HG03103 (cell line): Measurements from ENCODE around the gene TRIP10.

Experiments
- ATAC-seq: cut with Tn5 transposase; IDR thresholded peaks from one replicate; pipeline ENCODE4 v1.9.1; 2021; ENCODE audit warnings: low read depth; ENCODE audit not compliant: unreplicated experiment

The TRIP10 gene

DNA sequence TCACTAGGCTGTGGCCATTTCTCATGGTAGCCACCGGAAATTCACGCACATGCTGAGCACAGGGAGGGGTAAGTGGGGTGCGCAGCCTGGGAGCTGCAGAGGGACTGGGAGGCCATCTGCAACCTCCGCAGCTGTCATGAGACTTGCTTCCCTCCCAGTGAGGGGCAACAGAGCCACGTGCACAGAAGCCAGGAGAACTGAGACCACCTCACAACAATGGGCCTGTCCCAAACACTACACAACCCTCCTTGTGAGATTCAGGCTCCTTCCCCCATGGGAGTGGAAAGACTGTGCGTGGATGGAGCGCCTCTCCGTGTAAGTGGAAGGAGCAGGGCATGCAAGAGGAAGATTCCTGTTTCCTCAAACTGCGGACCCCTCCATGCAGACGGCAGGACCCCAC, 27.9 kb upstream of the TRIP10 start:
- no peak for ATAC-seq

DNA sequence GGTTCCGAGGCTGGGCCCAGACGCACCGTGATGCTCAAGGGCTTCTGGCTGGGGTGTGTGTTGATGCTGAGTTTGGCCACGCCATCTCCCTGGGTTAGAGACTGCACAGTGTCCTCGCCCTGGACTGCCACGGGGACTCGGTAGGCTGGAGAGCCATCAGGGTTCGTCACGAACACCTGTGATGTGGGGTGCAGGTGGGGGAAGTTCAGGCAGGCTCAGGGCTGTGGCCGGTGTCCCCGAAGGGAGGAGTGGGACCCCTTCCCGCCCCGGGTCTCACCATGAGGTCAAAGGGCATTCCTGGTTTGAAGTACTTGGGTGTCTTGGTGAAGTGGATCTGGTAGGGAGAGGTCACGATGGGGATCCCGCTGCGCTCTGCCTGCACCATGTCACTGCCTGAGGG, 27.2 kb upstream of the TRIP10 start:
- no peak for ATAC-seq

DNA sequence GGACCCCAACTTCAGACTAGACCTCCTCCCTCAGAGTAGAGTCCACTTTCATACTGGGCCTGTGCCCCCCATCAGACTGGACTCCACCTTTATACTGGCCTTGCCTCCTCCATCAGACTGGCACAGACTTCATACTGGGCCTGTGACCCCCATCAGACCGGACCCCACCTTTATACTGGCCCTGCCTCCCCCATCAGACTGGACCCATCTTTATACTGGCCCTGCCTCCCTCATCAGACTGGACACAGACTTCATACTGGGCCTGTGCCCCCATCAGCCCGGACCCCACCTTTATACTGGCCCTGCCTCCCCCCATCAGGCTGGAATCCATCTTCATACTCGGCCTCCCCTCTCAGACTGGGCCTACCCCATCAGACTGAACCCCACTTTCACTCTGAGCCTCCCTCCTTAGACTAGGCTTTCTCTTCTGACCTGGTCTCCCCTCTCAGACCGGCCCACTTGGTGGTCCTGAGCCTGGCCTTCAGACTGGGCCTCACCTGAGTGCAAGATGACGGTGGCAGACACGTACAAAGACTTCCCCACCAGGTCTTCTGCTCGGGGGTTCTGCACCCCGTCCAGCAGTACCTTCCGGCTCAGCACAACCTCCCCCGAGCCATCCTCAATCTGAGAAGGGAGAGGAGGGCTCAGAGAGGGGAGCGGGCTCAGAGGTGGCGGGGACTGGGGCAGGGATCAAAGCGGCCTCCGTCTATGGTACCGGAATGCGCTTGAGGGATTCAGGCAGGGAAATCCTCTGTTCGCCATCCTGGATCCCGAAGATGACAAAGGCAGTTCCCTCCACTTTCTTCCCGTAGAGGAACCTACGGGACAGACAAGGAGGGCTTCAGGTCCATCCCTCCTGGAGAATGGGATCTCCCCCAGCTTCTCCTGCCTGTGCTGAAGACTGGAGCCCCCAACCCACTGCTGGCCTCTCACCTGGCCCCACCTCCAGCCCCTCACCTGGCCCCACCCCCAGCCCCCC, 26.5 kb upstream of the TRIP10 start:
- ATAC-seq = no peak

DNA sequence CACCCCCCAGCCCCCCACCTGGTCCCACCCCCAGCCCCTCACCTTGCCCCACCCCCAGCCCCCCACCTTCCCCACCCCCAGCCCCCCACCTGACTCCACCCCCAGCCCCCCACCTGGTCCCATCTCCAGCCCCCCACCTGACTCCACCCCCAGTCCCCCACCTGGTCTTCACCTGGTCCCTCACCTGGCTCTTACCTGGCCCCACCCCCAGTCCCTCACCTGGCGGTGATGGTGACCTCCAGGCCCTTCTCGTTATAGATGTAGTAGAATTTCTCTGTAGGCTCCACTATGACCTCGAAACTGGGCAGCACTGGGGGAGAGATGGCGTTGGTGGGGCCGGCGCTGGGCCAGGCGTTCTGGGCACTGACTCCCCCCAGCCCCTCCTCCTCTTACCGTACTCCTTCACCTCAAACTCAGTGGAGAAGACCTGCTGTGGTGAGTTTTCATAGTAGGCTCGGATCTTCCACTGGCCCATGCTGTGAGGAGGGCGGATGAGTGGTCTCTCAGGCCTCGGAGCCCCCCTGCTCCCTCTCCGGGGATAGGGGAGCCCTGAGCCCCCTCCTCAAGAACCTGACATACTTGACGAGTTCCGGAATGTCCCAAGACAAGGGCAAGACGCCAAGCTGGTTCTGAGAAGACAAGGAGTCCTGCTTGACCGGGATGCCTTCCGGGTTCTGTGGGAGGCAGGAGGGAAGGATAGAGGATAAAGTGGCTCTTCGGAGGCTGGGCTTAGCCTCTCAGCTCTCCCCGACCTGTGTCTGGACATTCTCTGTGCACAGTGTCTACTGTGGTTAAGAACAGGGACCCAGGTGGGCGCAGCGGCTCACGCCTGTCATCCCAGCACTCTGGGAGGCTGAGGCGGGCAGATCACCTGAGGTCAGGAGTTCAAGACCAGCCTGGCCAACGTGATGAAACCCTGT, 25.4 kb upstream of the TRIP10 start:
- ATAC-seq = no peak

DNA sequence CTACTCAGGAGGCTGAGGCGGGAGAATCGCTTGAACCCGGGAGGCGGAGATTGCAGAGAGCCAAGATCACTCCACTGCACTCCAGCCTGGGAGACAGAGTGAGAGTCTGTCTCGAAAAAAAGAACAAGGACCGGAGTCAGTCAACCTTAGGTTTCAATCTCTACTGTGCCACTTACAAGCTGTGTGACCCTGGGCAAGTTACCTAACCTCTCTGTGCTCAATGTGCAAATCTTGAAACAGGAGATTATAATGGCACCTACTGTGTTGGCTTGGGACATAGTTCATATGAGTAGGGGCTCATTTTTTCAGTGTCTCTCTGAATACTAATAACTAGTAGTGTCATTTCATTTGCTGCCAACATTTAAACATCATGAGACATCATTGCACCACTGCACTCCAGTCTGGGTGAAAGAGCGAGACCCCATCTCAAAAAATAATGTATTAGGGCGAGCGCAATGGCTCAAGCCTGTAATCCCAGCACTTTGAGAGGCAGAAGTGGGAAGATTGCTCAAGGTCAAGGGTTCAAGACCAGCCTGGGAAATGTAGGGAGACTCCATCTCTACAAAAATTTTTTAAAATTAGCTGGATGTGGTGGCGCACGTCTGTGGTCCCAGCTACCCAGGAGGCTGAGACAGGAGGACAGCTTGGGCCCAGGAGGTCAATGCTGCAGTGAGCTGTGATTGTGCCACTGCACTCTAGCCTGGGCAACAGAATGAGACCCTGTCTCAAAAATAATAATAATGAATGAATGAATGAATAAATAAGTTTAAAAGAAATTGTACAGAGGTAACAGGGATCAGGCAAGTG, 24.5 kb upstream of the TRIP10 start:
- ATAC-seq = no peak

DNA sequence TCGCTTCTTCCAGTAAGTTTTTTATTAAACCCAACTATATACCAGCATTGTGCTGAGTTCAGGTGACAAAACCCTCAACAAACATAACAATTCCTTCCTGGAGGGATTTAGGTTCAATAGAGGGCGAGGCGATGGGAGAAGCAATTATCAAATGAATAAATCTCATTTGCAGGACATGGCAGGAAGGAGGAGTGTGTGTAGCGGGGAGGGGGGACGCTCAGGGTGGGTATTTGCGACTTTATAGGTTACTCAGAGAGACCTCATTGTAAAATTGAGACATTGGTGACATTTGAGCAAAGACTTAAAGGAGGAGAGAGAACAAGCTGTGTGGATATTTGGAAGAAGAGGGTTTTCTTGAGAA, 22.9 kb upstream of the TRIP10 start:
- no peak for ATAC-seq

DNA sequence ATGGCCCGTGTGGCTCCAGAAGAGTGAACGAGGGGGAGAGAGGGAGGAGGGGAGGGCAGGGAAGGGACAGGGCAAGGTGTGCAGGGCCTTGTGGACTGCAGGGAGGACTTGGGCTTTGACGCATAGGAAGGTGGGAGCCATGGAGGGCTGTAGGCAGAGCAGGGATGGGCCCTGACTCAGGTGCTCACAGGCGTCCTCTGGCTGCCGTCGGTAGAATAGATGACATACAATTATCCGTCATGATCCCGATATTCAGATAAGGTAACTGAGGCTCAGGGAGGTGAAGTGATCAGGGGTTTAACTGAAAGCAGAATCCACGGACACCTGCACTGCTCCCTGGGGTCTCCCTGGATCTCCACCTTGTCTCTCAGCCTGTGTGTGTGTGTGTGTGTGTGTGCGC, 22.4 kb upstream of the TRIP10 start:
- ATAC-seq = no peak

DNA sequence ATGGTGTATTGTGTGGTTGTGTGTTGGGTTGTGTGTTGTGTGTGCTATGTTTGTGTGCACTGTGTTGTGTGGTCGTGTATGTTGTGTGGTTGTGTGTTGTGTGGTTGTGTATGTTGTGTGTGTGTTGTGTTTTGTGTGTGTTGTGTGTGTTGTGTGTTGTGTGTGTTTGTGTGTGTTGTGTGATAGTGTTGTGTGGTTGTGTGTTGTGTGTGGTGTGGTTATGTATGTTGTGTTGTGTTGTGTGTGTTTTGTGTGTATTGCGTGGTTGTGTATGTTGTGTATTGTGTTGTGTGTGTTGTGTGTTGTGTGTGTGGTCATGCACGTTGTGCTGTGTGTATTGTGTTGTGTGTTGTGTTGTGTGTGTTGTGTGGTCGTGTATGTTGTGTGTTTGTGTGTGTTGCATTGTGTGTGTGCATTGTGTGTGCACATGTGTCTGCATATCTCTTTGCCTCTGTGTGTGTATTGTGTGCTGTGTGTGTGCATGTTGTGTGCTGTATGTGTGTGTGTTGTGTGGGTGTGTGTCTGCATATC, 22.0 kb upstream of the TRIP10 start:
- no peak for ATAC-seq

DNA sequence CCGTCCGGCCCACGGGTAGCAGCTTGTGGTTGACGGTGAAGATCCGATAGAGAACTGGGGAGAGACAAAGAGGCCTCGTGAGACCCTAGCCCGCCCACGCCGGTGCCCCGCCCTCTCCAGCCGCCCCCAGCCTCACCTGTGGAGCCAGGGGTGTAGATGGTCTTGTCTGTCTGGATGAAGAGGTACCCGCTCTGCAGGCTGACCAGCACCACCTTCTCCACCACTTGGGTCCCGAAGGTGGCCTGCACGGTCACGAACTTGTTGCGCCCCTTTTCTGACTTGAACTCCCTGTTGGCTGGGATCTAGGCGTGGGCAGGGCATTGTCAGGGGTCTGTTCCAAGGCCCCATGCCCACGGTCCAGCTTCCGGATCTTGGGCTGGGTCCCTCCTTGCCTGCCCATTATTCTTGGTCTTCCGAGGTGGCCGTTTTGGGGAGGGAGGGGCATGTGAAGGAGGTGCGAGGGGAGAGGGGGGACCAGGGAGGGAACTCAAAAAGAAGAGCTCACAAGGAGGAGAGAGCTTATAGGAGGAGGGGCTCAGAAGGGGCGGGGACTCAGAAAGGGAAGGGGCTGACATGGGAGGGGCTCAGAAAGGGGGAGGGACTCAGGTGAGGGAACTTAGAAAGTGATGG, 21.3 kb upstream of the TRIP10 start:
- no peak for ATAC-seq

DNA sequence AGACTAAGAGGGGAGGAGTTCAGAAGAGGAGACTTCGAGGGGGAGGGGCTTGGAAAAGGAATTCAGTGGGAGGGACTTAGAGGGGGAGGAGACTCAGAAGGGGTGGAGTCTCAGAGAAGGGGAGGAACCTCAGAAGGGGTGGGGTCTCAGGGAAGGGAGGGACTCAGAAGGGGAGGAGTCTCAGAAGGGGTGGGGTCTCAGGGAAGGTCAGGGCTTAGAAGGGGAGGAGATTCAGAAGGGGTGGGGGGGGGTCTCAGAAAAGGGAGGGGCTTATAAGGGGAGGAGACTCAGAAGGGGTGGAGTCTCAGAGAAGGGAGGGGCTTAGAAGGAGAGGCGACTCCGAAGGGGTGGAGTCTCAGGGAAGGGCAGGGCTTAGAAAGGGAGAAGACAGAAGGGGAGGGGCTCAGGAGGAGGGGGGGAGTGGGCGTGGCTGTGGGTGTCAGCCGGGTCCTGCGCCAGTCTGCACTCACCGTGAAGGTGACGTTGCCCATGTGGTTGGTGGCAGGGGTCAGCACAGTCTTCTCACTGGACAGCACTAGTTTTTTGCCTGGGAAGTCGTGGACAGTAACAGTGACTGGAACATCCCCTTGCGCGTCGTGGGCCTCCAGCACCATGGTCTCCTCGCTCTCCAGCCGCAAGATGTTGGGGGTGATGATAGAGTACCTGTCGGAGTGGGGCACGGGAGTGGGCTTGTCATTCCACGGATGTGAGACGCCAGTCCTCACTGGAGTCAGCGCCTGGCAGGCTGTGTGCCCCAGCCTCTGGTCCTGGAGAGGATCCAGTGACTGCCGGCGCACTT, 20.5 kb upstream of the TRIP10 start:
- no peak for ATAC-seq

DNA sequence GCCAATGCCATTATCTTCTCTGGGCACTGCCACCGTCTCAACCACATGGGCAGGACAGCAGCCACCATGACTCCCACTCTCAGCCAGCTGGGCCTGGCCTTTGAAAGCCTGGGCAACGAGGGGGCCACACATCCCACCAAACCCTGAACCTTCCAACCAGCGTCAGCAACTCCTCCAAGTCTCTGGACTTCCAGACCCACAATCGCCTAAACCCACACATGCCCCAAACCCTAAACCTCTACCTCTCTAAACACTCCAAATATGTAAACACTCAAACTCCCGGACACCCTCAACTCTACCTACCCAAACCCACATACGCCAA, 20.0 kb upstream of the TRIP10 start:
- no peak for ATAC-seq

DNA sequence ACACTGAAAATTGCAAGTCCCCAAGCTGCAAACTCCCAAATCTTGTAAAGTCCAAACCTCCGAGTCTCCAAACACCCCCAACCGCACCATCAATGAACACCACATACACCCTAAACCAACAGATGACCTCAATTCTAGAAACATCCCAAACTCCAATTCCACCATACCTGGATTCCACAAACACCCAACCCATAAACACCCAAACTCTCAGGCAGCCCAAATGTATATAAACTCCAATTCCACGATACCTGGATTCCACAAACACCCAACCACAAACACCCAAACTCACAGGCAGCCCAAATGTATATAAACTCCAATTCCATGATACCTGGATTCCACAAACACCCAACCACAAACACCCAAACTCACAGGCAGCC, 19.5 kb upstream of the TRIP10 start:
- no peak for ATAC-seq

DNA sequence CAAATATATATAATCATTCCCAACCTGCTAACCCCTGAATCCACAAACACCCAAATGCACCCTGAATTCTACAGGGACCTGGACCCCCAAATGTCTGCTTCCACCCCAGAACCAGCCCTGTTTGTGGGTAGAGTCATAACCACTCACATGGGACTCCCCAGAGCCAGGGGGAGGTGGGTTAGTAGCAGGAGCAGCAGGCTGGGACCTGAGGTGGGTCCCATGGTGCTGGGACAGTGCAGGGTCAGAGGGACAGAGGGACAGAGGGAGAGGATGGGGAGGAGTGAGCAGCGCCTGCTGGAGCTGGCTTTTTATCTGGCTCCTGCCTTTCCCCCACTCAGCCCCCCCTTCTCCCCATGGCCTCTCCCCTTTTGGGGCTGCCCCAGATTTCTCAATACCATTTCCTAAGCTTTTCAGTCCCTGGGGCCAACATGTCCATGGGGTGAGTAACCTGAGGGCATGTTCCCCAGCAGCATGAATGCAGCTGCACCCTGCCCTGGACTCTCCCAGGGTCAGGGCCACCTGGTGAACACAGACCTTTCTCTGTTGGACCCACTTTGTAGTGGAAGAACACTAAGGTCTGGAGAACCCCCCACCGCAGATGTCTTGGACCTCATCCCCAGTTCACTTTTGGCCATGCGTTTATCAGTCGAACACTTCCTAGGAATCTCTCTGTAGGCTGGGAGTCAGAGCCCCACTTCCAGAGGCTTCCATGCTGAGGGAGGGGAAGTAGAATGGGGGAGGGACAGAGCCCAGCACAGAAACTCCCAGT, 18.9 kb upstream of the TRIP10 start, which contains the start of gene C3:
Gene C3, minus strand, starts transcription at position 282 of the 769 bp plus-strand sequence. Its CDS starts 61 bp downstream, at position 221.
- no peak for ATAC-seq

DNA sequence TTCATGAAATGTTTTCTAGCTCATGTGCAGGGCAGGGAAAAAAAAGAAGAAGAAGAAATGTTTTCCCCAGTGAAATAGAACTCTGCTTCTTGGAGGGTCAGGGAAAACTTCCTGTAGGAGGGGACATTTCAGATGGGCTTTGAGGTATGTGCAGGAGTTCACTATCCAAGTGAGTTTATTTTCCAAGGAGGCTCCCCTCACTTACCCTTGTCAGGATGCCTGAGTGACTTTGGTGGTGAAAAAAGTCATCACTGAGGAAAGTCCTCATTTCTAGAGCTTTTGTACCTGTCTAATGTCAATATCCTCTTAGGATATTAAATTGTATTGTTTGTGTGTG, 18.4 kb upstream of the TRIP10 start:
- no peak for ATAC-seq

DNA sequence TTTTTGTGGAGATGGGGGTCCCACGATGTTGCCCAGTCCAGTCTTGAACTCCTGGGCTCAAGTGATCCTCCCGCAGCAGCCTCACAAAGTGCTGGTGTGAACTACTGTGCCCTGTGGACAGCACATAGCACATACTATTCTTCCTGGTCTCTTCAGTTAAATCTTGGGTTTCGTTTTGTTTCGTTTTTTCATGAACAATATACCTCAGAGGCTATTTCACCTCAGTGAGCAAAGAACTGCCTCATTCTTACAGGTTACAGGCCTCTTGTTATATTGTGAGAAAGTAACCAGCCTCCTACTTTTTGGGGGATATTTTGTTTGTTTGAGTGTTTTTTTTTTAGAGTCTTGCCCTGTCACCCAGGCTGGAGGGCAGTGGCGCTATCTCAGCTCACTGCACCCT, 17.7 kb upstream of the TRIP10 start:
- ATAC-seq = no peak

DNA sequence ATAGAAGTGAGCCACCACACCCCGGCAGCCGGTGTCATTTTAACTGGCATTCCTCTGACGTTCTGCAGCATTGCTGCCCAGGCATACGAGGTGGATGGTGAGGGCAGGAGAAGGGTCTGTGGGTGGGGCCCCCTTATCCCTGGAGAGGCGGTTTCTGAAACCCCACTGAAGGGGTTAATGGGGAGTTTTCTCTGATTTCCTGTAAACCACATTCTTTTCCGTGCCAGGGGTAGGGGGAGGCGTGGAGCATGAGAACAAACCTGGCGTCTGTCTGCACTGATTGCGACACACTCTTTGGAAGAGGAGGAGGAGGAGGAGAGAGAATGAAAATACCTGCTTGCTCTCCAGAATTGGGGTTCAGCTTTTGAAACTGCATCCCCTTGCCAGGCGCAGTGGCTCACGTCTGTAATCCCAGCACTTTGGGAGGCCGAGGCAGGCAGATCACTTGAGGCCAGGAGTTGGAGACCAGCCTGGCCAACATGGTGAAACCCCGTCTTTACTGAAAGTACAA, 16.3 kb upstream of the TRIP10 start:
- ATAC-seq = no peak

DNA sequence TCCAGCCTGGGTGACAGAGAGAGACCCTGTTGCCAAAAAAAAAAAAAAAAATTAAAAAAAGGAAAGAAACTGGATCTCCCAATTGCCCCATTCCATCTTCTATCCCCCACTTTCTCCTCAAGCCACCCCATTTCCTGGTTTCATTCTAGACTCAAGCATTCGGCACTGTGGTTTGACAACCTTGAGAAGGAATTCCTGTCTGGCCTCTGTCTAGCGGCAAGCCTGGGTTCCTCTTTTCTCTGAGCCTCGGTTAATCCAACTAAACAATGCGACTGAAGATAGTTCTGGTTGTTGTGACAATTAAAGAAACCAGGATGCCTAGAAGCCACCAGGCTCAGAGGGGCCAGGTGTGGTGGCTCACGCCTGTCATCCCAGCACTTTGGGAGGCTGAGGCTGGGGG, 15.7 kb upstream of the TRIP10 start:
- no peak for ATAC-seq
